OCI-LY7 (cell line): ENCODE measurements around the gene MAP3K6. TPM values are rescaled to one million over a fixed set of nuclear protein-coding genes. Genes with fewer than 3 reads are reported as not detected.

Experiments used
- BruUV-seq: library from RNA; stranded (reverse); fragments of 400-500 nt; replicated peaks from 2 replicates; lab custom pipeline; 2021; lab: Mats Ljungman, UMichigan
- CTCF ChIA-PET: fragments of 300-600 bp; sonication (Branson Sonifier 250); formaldehyde crosslinking; loops from one replicate; lab custom pipeline; 2022; ENCODE audit warnings: antibody characterized with exemption; ENCODE audit not compliant: unreplicated experiment; lab: Charles Lee
- POLR2A ChIA-PET: fragments of 300-600 bp; sonication (Branson Sonifier 250); formaldehyde crosslinking; loops from one replicate; lab custom pipeline; 2022; ENCODE audit warnings: antibody characterized with exemption; lab: Charles Lee
- DNase-seq: peaks from one replicate; pipeline ENCODE4 v3.0.0-alpha.2; 2015; ENCODE audit warnings: low spot score
- H2AFZ ChIP-seq: fragments of 200-600 bp; sonication (generic), shearing (Covaris generic); 2 replicates; pipeline ENCODE4 v1.6.1; 2014; ENCODE audit warnings: mild to moderate bottlenecking, antibody characterized with exemption, low read length, moderate library complexity
- H3K27ac ChIP-seq: fragments of 200-600 bp; sonication (generic); 2 replicates; pipeline ENCODE4 v1.5.1; 2014; ENCODE audit warnings: mixed run types, low read depth, mild to moderate bottlenecking, moderate library complexity, low read length, inconsistent platforms; ENCODE audit not compliant: poor library complexity, severe bottlenecking
- H3K36me3 ChIP-seq: fragments of 200-600 bp; sonication (generic); 2 replicates; pipeline ENCODE4 v1.6.1; 2014; ENCODE audit warnings: mild to moderate bottlenecking, antibody characterized with exemption, low read length, moderate library complexity, mixed read lengths; ENCODE audit not compliant: insufficient read depth
- H3K4me1 ChIP-seq: fragments of 200-600 bp; sonication (generic); 2 replicates; pipeline ENCODE4 v1.5.1; 2014; ENCODE audit warnings: mild to moderate bottlenecking, low read length; ENCODE audit not compliant: insufficient read depth, poor library complexity, severe bottlenecking
- H3K4me2 ChIP-seq: fragments of 200-600 bp; sonication (generic); 2 replicates; pipeline ENCODE4 v1.6.1; 2014; ENCODE audit warnings: mild to moderate bottlenecking, low read length
- H3K4me3 ChIP-seq: fragments of 200-600 bp; sonication (generic); 2 replicates; pipeline ENCODE4 v1.5.1; 2014; ENCODE audit warnings: mild to moderate bottlenecking, low read depth, low read length; ENCODE audit not compliant: poor library complexity, severe bottlenecking
- H3K79me2 ChIP-seq: fragments of 200-600 bp; sonication (generic); 2 replicates; pipeline ENCODE4 v1.6.1; 2016; ENCODE audit warnings: low read depth, mild to moderate bottlenecking, low read length, moderate library complexity, mixed read lengths; ENCODE audit not compliant: insufficient read depth
- H3K9me2 ChIP-seq: fragments of 200-600 bp; sonication (generic); 2 replicates; pipeline ENCODE4 v1.6.1; 2016; ENCODE audit warnings: mild to moderate bottlenecking, low read length, mixed read lengths; ENCODE audit not compliant: insufficient read depth
- H3K9me3 ChIP-seq: fragments of 200-600 bp; sonication (generic); 2 replicates; pipeline ENCODE4 v1.6.1; 2014; ENCODE audit warnings: mild to moderate bottlenecking, mixed run types, low read length, mixed read lengths
- H4K20me1 ChIP-seq: fragments of 200-600 bp; sonication (generic); 2 replicates; pipeline ENCODE4 v1.6.1; 2014; ENCODE audit warnings: mild to moderate bottlenecking, antibody characterized with exemption, low read length, moderate library complexity, mixed read lengths; ENCODE audit not compliant: insufficient read depth
- EZH2phosphoT487 ChIP-seq: fragments of 200-600 bp; sonication (generic); IDR thresholded peaks from 2 replicates; pipeline ENCODE4 v1.6.1; 2018; ENCODE audit warnings: low read depth, borderline replicate concordance, mild to moderate bottlenecking, mixed run types, antibody characterized with exemption, low read length, moderate library complexity, mixed read lengths
- intact Hi-C: fragments of 100-400 bp; cut with micrococcal nuclease; formaldehyde crosslinking; loops from one replicate; pipeline ENCODE4 v1.10.0; 2022; ENCODE audit not compliant: unreplicated experiment
- total RNA-seq, 2 experiments: library from RNA; depleted of rRNA in 1 of 2; stranded (reverse); fragments of >200 nt in 1 of 2; shearing (Covaris generic) in 1 of 2; gene quantifications; 2 replicates each; pipeline ENCODE4 v1.2.3, GENCODE V29; 2014 to 2022
- TF ChIP-seq, protein P1 (sequence below): fragments of 200-600 bp; sonication (generic); conservative IDR thresholded peaks from 2 replicates; pipeline ENCODE4 v1.5.1; 2014; ENCODE audit warnings: mild to moderate bottlenecking, antibody characterized with exemption, low read length, moderate library complexity, mixed read lengths

Gene MAP3K6
- total RNA-seq, 2 experiments from 2014 or later = 5.9 to 8.0 TPM

DNA sequence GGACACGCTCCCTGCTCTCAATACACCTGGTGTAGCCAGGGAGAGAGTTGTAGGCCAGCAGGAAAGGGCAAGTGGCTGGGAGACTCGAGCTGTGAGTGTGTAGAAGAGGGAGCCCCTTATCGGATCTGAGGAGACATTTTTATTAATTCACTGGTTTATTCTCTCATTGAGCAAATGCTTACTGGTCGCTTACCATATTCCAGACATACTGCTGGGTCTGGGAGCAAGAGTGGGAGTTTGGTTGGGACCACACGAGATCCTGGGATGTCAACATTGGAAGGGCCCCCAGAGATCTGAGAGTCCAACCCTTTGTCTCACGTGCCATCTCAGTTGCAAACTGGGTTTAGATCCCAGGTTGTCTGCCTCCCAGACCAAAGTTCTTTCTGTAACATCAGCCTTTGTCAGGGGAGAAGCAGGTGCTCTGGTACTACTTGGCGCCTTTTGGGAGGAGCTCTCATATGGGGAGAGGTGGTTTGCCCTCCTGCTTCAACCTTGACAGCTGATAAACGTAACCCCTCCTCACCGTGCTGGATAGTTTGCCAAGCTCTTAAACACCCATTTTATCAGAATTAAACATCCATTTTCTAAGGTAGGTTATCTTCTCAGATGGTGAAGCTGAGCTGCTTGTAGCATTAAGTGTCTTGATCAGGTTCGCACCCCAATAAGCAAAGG is 44.1 kb downstream of the MAP3K6 start:
- BruUV-seq = TSS peak; percentile 67

DNA sequence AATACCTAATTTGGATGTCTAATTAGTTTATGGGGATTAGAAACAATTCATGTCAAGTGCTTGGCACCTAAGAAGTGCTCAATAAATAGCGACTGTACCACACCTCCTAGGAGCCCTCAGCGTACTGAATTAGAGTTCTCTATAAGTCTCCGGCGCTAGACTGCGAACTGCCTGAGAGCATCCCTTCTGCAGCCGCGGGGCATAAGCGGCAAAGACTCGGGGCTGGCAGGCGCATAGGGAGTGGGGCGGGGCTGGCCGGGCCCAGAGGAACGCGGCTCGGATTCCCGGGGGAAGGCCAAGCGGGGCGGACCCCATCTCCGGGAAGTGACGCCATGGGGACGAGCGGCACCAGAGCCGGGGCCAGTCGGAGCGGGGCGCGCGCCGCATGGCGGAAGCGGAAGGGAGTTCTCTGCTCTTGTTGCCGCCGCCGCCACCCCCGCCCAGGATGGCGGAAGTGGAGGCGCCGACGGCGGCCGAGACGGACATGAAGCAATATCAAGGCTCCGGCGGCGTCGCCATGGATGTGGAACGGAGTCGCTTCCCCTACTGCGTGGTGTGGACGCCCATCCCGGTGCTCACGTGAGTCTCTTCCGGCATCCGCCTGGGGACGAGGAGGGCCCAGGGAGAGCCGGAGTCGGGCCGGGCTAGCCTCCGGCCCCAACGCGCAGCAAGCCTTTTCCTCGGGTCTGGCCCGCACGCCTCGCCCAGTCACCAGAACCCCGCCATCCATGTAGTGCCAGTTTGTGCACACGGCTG is 44.8 kb downstream of the MAP3K6 start, which contains the start of gene TMEM222:
Gene TMEM222 (plus strand): TSS at position 351 of the 756 bp plus-strand sequence. CDS start 35 bp downstream, at position 386.
- POLR2A ChIA-PET = interaction anchor here (0.7 to 1.1 kb wide), 3 partner anchors 40 to 211 kb away, joined by 3 to 4 read pairs (median 3); no protein-coding TSS in a partner anchor
- H3K9me3 ChIP-seq = no peaks in the 10 kb centered on the region
- CTCF ChIA-PET = no interaction called here
- no peaks in the 10 kb centered on the region for H3K9me2 ChIP-seq
- H3K79me2 ChIP-seq = peaks cover 47% of the 10 kb centered on the region
- H3K27ac ChIP-seq = peak within 1 kb of the TSS; percentile 75
- peak within 1 kb of the TSS; percentile 85 for H3K4me2 ChIP-seq
- H3K4me3 ChIP-seq = peak within 1 kb of the TSS; percentile 98
- no peaks in the 10 kb centered on the region for H4K20me1 ChIP-seq
- peak within 1 kb of the TSS; percentile 81; the same call in 1 of the 2 replicates for H2AFZ ChIP-seq
- intact Hi-C loops = loop anchor here (1.0 to 10.0 kb wide), 3 partner anchors 19 to 343 kb away; no protein-coding TSS in a partner anchor
- TF ChIP-seq, protein P1, sequence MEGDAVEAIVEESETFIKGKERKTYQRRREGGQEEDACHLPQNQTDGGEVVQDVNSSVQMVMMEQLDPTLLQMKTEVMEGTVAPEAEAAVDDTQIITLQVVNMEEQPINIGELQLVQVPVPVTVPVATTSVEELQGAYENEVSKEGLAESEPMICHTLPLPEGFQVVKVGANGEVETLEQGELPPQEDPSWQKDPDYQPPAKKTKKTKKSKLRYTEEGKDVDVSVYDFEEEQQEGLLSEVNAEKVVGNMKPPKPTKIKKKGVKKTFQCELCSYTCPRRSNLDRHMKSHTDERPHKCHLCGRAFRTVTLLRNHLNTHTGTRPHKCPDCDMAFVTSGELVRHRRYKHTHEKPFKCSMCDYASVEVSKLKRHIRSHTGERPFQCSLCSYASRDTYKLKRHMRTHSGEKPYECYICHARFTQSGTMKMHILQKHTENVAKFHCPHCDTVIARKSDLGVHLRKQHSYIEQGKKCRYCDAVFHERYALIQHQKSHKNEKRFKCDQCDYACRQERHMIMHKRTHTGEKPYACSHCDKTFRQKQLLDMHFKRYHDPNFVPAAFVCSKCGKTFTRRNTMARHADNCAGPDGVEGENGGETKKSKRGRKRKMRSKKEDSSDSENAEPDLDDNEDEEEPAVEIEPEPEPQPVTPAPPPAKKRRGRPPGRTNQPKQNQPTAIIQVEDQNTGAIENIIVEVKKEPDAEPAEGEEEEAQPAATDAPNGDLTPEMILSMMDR = no peak
- no peak for TF ChIP-seq EZH2phosphoT487
- peak; percentile 98 for DNase-seq
- H3K4me1 ChIP-seq = peaks cover 10% of the 10 kb centered on the region
- peaks cover 29% of the 10 kb centered on the region for H3K36me3 ChIP-seq
- no TSS peak for BruUV-seq

More for the DNA sequence above, 44.1 kb downstream of the MAP3K6 start:
- CTCF ChIA-PET = interaction anchor here (0.5 to 1.1 kb wide), 3 partner anchors 19 to 119 kb away, joined by 3 to 4 read pairs (median 3); no protein-coding TSS in a partner anchor
- Histone ChIP-seq H3K27ac (peak overlapping the region; percentile 75), H3K4me2 (peak overlapping the region; percentile 85), H3K36me3 (peaks cover 35% of the 10 kb centered on the region), H3K79me2 (peaks cover 54% of the 10 kb centered on the region), H3K4me3 (peak overlapping the region; percentile 98), H3K4me1 (peaks cover 10% of the 10 kb centered on the region), H3K9me3 (no peaks in the 10 kb centered on the region), H2AFZ (peak overlapping the region; percentile 81; the same call in 1 of the 2 replicates), H4K20me1 (no peaks in the 10 kb centered on the region), H3K9me2 (no peaks in the 10 kb centered on the region)
- TF ChIP-seq EZH2phosphoT487 = no peak
- TF ChIP-seq, protein P1 = no peak
- POLR2A ChIA-PET = interaction anchor here (0.8 to 1.2 kb wide), 3 partner anchors 10 to 39 kb away, joined by 3 to 5 read pairs (median 3); partner anchors contain the start of gene SYTL1
- peak; percentile 17 for DNase-seq
- intact Hi-C loops = loop anchor here (1.0 to 10.0 kb wide), 3 partner anchors 19 to 342 kb away; no protein-coding TSS in a partner anchor
